GM18907 (cell line): Measurements from ENCODE around the gene EXTL2.
"Not testable (repeated sequence)": the region's sequence is repeated elsewhere in the genome, so short reads cannot be mapped to it uniquely, and the experiment has no call there.

ENCODE experiments used
- ATAC-seq: cut with Tn5 transposase; IDR thresholded peaks from one replicate; pipeline ENCODE4 v1.9.1; 2021; ENCODE audit warnings: mild to moderate bottlenecking, moderate library complexity; ENCODE audit not compliant: unreplicated experiment

The EXTL2 gene

GRCh38 chr1:100861379-100861778 lies 33.3 kb downstream of the EXTL2 start:
- ATAC-seq = no peak

GRCh38 chr1:100860397-100860991 lies 34.1 kb downstream of the EXTL2 start:
- ATAC-seq = no peak

GRCh38 chr1:100855116-100855515 lies 39.5 kb downstream of the EXTL2 start:
- ATAC-seq = not testable (repeated sequence)

- no peak for ATAC-seq
Measured at GRCh38 chr1:100852976-100853375, 41.7 kb downstream of the EXTL2 start.

- no peak for ATAC-seq
Measured at GRCh38 chr1:100851726-100852125, 42.9 kb downstream of the EXTL2 start.

GRCh38 chr1:100847361-100848082 lies 47.1 kb downstream of the EXTL2 start:
- no peak for ATAC-seq

GRCh38 chr1:100843160-100843559 lies 51.5 kb downstream of the EXTL2 start:
- not testable (repeated sequence) for ATAC-seq

- no peak for ATAC-seq
Measured at GRCh38 chr1:100835866-100836842, 58.5 kb downstream of the EXTL2 start.

GRCh38 chr1:100834777-100835660 lies 59.6 kb downstream of the EXTL2 start:
- peak; percentile 54 for ATAC-seq

GRCh38 chr1:100832694-100833428 lies 61.8 kb downstream of the EXTL2 start:
- peak; percentile 76 for ATAC-seq

- not testable (repeated sequence) for ATAC-seq
Measured at GRCh38 chr1:100825666-100826065, 69.0 kb downstream of the EXTL2 start.
